A549 (cell line): ENCODE results near the gene GIT2. TPM values are rescaled to one million over a fixed set of nuclear protein-coding genes. Genes with fewer than 3 reads are reported as not detected.

Experiments
- ATAC-seq, 2 experiments: fragments of 200-7000 bp in 1 of 2; fragments of >200 bp in 1 of 2; cut with Nextera tagmentation in 1 of 2; cut with Tn5 transposase in 1 of 2; 3 replicates each; pipeline versions ENCODE4 v1.8.0 to v1.9.1; 2018 to 2020; ENCODE audit warnings: mild to moderate bottlenecking in 1 of 2, moderate library complexity in 1 of 2
- CTCF ChIA-PET: fragments of 300-600 bp; sonication (Branson Sonifier 250); formaldehyde crosslinking; extraction: SDS; loops from one replicate; lab custom pipeline; 2021; ENCODE audit warnings: antibody characterized with exemption, inconsistent platforms; lab: Yijun Ruan, JAX
- POLR2A ChIA-PET: fragments of 350-600 bp; formaldehyde crosslinking; extraction: SDS; loops from one replicate; lab custom pipeline; 2021; ENCODE audit warnings: antibody characterized with exemption, inconsistent platforms; lab: Yijun Ruan, JAX
- DNase-seq, 2 experiments: peaks; one replicate each; pipeline versions ENCODE4 v3.0.0 to v3.0.0-alpha.2; 2011 to 2016; ENCODE audit warnings: low read depth in 1 of 2, low spot score in 1 of 2
- FAIRE-seq: peaks from 2 replicates; lab custom pipeline; 2011; peaks lifted over from hg19 to GRCh38; lab: Jason Lieb, UNC
- H3K27ac ChIP-seq, 2 experiments: fragments of >200 bp; sonication (Bioruptor Twin); formaldehyde crosslinking; 3 replicates each; pipeline ENCODE4 v1.5.1; 2016 to 2017
- H3K4me1 ChIP-seq: fragments of >200 bp; sonication (Bioruptor Twin); formaldehyde crosslinking; 3 replicates; pipeline ENCODE4 v1.6.1; 2016
- H3K4me2 ChIP-seq: fragments of >200 bp; sonication (Bioruptor Twin); formaldehyde crosslinking; 3 replicates; pipeline ENCODE4 v1.6.1; 2016
- H3K4me3 ChIP-seq: fragments of >200 bp; sonication (Bioruptor Twin); formaldehyde crosslinking; 3 replicates; pipeline ENCODE4 v1.5.1; 2016
- H3K9me3 ChIP-seq: fragments of >200 bp; sonication (Bioruptor Twin); formaldehyde crosslinking; 3 replicates; pipeline ENCODE4 v1.6.1; 2016
- ATOH8 ChIP-seq: fragments of 250-450 bp; sonication (Bioruptor Pico); IDR thresholded peaks from 2 replicates; pipeline ENCODE4 v1.5.0; 2020; ENCODE audit warnings: low read depth, mild to moderate bottlenecking, moderate library complexity
- BCL3 ChIP-seq: fragments of >200 bp; sonication (Bioruptor Twin); formaldehyde crosslinking; IDR thresholded peaks from 3 replicates; pipeline ENCODE4 v1.6.1; 2016
- CBX2 ChIP-seq: fragments of 200-600 bp; sonication (generic); IDR thresholded peaks from 2 replicates; pipeline ENCODE4 v1.6.1; 2016; ENCODE audit warnings: low read depth, mild to moderate bottlenecking, borderline replicate concordance
- CBX8 ChIP-seq: fragments of 200-600 bp; sonication (generic); IDR thresholded peaks from 2 replicates; pipeline ENCODE4 v1.6.1; 2016
- CHD2 ChIP-seq: fragments of 150-350 bp; IDR thresholded peaks from 2 replicates; pipeline ENCODE4 v1.6.1; 2014; ENCODE audit warnings: low read length; ENCODE audit not compliant: partially characterized antibody
- E2F6 ChIP-seq: IDR thresholded peaks from 2 replicates; pipeline ENCODE4 v1.6.1; 2012; ENCODE audit warnings: low read depth, borderline replicate concordance
- EHF ChIP-seq: fragments of 250-450 bp; sonication (Bioruptor Pico); IDR thresholded peaks from 2 replicates; pipeline ENCODE4 v1.5.0; 2020; ENCODE audit warnings: mild to moderate bottlenecking
- ELK1 ChIP-seq: fragments of 150-350 bp; IDR thresholded peaks from 2 replicates; pipeline ENCODE4 v1.6.1; 2014; ENCODE audit warnings: low read depth, mild to moderate bottlenecking, low read length
- ESRRA ChIP-seq: fragments of 150-350 bp; IDR thresholded peaks from 2 replicates; pipeline ENCODE4 v1.6.1; 2014; ENCODE audit warnings: mild to moderate bottlenecking, low read length, borderline replicate concordance
- HDAC2 ChIP-seq: fragments of 200-600 bp; sonication (generic); IDR thresholded peaks from 2 replicates; pipeline ENCODE4 v1.6.1; 2016
- HES2 ChIP-seq: fragments of >200 bp; sonication (Bioruptor Twin); formaldehyde crosslinking; IDR thresholded peaks from 2 replicates; pipeline ENCODE4 v1.6.1; 2016
- HOXA7 ChIP-seq: fragments of 250-450 bp; sonication (Bioruptor Pico); IDR thresholded peaks from 2 replicates; pipeline ENCODE4 v1.5.0; 2020; ENCODE audit warnings: mild to moderate bottlenecking, moderate library complexity
- HOXB5 ChIP-seq: fragments of 250-450 bp; sonication (Bioruptor Pico); IDR thresholded peaks from 2 replicates; pipeline ENCODE4 v1.5.0; 2020; ENCODE audit warnings: mild to moderate bottlenecking, moderate library complexity
- JUNB ChIP-seq: fragments of >200 bp; sonication (Bioruptor Twin); formaldehyde crosslinking; IDR thresholded peaks from 2 replicates; pipeline ENCODE4 v1.6.1; 2016
- MAX ChIP-seq: IDR thresholded peaks from 2 replicates; pipeline ENCODE4 v1.6.1; 2012
- MYC ChIP-seq: IDR thresholded peaks from 2 replicates; pipeline ENCODE4 v1.6.1; 2012; ENCODE audit warnings: mild to moderate bottlenecking, inconsistent platforms, low read length, improper control_type of control experiment, borderline replicate concordance
- NFE2L2 ChIP-seq: fragments of 150-350 bp; conservative IDR thresholded peaks from 2 replicates; pipeline ENCODE4 v1.6.1; 2014; ENCODE audit warnings: low read length
- NR3C1 ChIP-seq: fragments of >200 bp; sonication (Bioruptor Twin); formaldehyde crosslinking; IDR thresholded peaks from 3 replicates; pipeline ENCODE4 v1.6.1; 2017
- RAD21 ChIP-seq, 2 experiments: fragments of >200 bp in 1 of 2; sonication (Bioruptor Twin) in 1 of 2; formaldehyde crosslinking in 1 of 2; IDR thresholded peaks in 1 of 2; conservative IDR thresholded peaks in 1 of 2; 2 replicates in 1 of 2; 3 replicates in 1 of 2; pipeline ENCODE4 v1.6.1; 2012 to 2018; ENCODE audit warnings: inconsistent platforms in 1 of 2
- RCOR1 ChIP-seq: fragments of 150-350 bp; IDR thresholded peaks from 2 replicates; pipeline ENCODE4 v1.6.1; 2014; ENCODE audit warnings: antibody characterized with exemption, low read length, low read depth
- TFCP2L1 ChIP-seq: fragments of 250-450 bp; sonication (Bioruptor Pico); IDR thresholded peaks from 2 replicates; pipeline ENCODE4 v1.5.0; 2021; ENCODE audit warnings: mild to moderate bottlenecking
- USF2 ChIP-seq: fragments of 450-650 bp; IDR thresholded peaks from 2 replicates; pipeline ENCODE4 v1.6.1; 2014; ENCODE audit warnings: antibody characterized with exemption
- ZC3H11A ChIP-seq: fragments of 450-650 bp; IDR thresholded peaks from 2 replicates; pipeline ENCODE4 v1.6.1; 2014; ENCODE audit warnings: antibody characterized with exemption, mild to moderate bottlenecking
- ZSCAN20 ChIP-seq: fragments of 250-450 bp; sonication (Bioruptor Pico); IDR thresholded peaks from 2 replicates; pipeline ENCODE4 v1.8.0; 2022; ENCODE audit warnings: mild to moderate bottlenecking, moderate library complexity
- WGBS: methylation state at CpG from one replicate; pipeline ENCODE4 v1.1.6; 2017; ENCODE audit errors: missing lambda C conversion rate; 5-methylcytosine and 5-hydroxymethylcytosine counted together
- polyA plus RNA-seq, 4 experiments: library from polyadenylated mRNA; depleted of rRNA in 3 of 4; stranded (reverse); fragments of >200 nt; fragmentation: RNase III in 1 of 4; extraction: RNeasy Plus Mini Kit Qiagen cat#74134 plus additional on column Dnase treatment in 1 of 4; gene quantifications; 2 replicates in 3 of 4; 3 replicates in 1 of 4; pipeline ENCODE4 v1.2.3, GENCODE V29; 2011 to 2017

GIT2 gene
- polyA plus RNA-seq, 2 of the 4 experiments (the other 2 are of a cell fraction) = 18.5 to 38.0 TPM

- TF ChIP-seq CBX8 = no peak
Measured at GRCh38 chr12:110035534-110036104, 39.5 kb upstream of the GIT2 start (continued).

- CTCF ChIA-PET = interaction anchor here (1.8 to 5.6 kb wide), 2 partner anchors 10 to 416 kb away, joined by 4 to 34 read pairs; partner anchors contain the start of gene ARPC3
- FAIRE-seq = no peak
Measured at GRCh38 chr12:110033888-110034287, 37.7 kb upstream of the GIT2 start.

GRCh38 chr12:110029290-110029815 is 33.2 kb upstream of the GIT2 start:
- no peak for FAIRE-seq
- no peak for TF ChIP-seq ESRRA
- no peak for TF ChIP-seq NR3C1
- no peak for TF ChIP-seq ATOH8 (CRISPR knock-in tag)
- TF ChIP-seq ELK1 = no peak
- TF ChIP-seq CBX2 = no peak
- TF ChIP-seq HDAC2 = no peak
- TF ChIP-seq JUNB = no peak
- no peak for TF ChIP-seq EHF
- no peak for TF ChIP-seq ZC3H11A
- no peak for TF ChIP-seq E2F6

More at GRCh38 chr12:110033888-110034287, 37.7 kb upstream of the GIT2 start:
- 92% methylated on average over 3 of the region's 3 CpGs for whole genome bisulfite sequencing
- peaks cover 23% of the 10 kb centered on the region for H3K4me1 ChIP-seq
- ATAC-seq = no peak
- TF ChIP-seq HES2 (no peak), BCL3 (no peak), NFE2L2 (no peak), ZSCAN20 (CRISPR knock-in tag) (no peak), MYC (no peak), ELK1 (no peak), CHD2 (no peak), RCOR1 (no peak), USF2 (no peak), MAX (no peak), HOXA7 (no peak), ESRRA (no peak), RAD21 (conservative IDR thresholded peaks at IDR 0.05 in 1 of 2, IDR thresholded peaks at IDR 0.05 in 1 of 2) (no peak), TFCP2L1 (CRISPR knock-in tag) (no peak), E2F6 (no peak), HDAC2 (no peak), HOXB5 (no peak)
- POLR2A ChIA-PET = no interaction called here
- no peak overlapping the region for H3K4me2 ChIP-seq
- no peak overlapping the region for H3K4me3 ChIP-seq
- DNase-seq = no peak
- no peaks in the 10 kb centered on the region for H3K9me3 ChIP-seq
- no peak overlapping the region for H3K27ac ChIP-seq

More at GRCh38 chr12:110029290-110029815, 33.2 kb upstream of the GIT2 start:
- H3K9me3 ChIP-seq = no peaks in the 10 kb centered on the region
- no peak for ATAC-seq
- no peak overlapping the region for H3K4me2 ChIP-seq
- no peak overlapping the region for H3K4me3 ChIP-seq
- no peak overlapping the region for H3K27ac ChIP-seq
- POLR2A ChIA-PET = no interaction called here
- CTCF ChIA-PET = interaction anchor here (2.4 kb wide), 1 partner anchor 8 kb away, joined by 10 read pairs; no protein-coding TSS in a partner anchor
- 69% methylated on average over 2 of the region's 2 CpGs for WGBS
- peaks cover 12% of the 10 kb centered on the region for H3K4me1 ChIP-seq
- DNase-seq = no peak
